ENCODE data around the gene SDHAF4. TPM values are rescaled to one million over a fixed set of nuclear protein-coding genes. Genes with fewer than 3 reads are reported as not detected.

SDHAF4 gene
- total and polyA plus RNA-seq, 8 donors: 2.9 to 10.2 (median 4.3) TPM

DNA sequence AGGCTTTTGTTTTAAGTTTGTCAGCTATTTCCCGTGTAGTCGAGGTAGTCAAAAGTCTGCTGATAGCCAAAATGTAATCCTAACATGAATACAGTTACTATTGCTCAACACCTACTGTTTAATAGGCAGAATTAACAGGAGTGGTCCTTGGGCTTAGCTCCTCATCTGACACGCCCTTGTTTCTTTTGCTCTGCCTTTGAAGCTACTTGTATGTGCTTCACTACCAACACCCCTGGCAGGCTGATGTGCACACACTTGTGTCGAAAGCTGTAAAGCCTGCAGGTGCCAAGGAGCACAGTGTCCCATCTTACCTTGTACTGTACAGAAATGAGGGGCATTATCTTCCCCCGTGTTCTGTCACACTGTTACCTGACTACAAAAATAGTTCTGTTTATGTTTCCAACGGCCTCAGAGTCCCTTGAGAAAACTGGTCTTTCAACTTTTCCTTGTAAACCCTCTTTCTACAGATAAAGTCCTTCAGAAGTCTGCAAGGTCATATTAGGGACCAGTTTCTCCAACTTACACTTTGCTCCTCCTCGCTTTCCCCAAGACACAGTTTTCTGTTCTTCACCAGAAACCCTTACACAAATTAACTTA, 9.3 kb downstream of the SDHAF4 start:
- peaks cover 0 to 4% (median 0%) of the 10 kb centered on the region in 3 donors for H3K36me3 ChIP-seq
- H3K4me1 ChIP-seq: peaks cover 0 to 5% (median 5%) of the 10 kb centered on the region in 3 donors
- 26 to 27% methylated on average over 7 of the region's 7 CpGs for WGBS, 2 donors
- TF ChIP-seq, protein P1, sequence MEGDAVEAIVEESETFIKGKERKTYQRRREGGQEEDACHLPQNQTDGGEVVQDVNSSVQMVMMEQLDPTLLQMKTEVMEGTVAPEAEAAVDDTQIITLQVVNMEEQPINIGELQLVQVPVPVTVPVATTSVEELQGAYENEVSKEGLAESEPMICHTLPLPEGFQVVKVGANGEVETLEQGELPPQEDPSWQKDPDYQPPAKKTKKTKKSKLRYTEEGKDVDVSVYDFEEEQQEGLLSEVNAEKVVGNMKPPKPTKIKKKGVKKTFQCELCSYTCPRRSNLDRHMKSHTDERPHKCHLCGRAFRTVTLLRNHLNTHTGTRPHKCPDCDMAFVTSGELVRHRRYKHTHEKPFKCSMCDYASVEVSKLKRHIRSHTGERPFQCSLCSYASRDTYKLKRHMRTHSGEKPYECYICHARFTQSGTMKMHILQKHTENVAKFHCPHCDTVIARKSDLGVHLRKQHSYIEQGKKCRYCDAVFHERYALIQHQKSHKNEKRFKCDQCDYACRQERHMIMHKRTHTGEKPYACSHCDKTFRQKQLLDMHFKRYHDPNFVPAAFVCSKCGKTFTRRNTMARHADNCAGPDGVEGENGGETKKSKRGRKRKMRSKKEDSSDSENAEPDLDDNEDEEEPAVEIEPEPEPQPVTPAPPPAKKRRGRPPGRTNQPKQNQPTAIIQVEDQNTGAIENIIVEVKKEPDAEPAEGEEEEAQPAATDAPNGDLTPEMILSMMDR (IDR thresholded peaks at IDR 0.05): no peak
- no peak for FAIRE-seq
- intact Hi-C loops (cut with DNase I): no loop called here
- no peak overlapping the region for H3K27ac ChIP-seq
- H3K4me3 ChIP-seq: no peak overlapping the region
- H3K9me3 ChIP-seq: no peaks in the 10 kb centered on the region
- peak in 3 of 4 donors; percentile 43 to 59 (median 49) for ATAC-seq
- no peaks in the 10 kb centered on the region for H3K27me3 ChIP-seq
- no peak for DNase-seq

DNA sequence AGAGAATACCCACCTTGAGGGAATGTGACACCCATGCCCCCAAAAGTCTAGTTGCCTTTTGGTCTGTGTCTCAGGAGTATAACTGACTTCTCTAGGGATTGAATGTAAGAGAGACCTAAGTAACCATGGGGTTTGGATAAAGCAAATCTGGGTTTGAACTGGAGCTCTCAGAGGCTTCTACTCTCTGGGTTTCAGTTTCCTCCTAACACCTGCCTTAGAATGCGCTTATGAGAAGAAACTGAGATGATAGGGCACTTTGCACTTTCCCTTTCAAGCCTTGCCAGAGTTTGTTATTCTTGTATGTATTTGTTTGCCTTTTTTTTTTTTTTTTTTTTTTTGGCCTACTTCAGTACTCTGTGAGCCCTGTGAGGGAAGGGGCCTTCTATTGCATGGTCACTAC, 19.4 kb downstream of the SDHAF4 start:
- no peak for FAIRE-seq
- intact Hi-C loops (cut with DNase I): no loop called here

DNA sequence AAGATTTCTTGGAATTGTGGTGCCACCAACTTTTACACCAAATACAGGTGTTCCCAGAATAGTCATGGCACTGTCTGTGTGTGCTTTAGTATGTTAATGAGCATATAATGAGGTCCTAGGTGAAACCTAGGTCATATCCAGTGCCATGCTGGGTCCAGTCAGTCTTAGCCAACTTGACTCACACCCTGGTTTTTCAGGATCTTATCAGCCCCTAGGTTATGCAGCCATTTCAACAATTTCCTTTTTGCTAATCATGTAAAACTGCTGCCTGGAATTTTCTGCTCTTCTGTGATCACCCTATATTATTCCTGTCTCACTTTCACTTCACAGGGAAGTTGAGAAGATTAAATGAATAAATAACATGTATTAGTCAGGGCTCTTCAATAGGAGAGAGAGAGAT, 23.7 kb downstream of the SDHAF4 start:
- Histone ChIP-seq H3K36me3 (peaks cover 0 to 4% (median 0%) of the 10 kb centered on the region in 3 donors), H3K9me3 (no peaks in the 10 kb centered on the region), H3K27ac (no peak overlapping the region), H3K4me1 (no peaks in the 10 kb centered on the region), H3K4me3 (no peak overlapping the region), H3K27me3 (no peaks in the 10 kb centered on the region)
- no peak for DNase-seq
- ATAC-seq: no peak
- no peak for FAIRE-seq
- intact Hi-C loops (cut with DNase I): no loop called here
- TF ChIP-seq, protein P1 (IDR thresholded peaks at IDR 0.05): no peak

More for the DNA sequence above, 19.4 kb downstream of the SDHAF4 start:
- no peak overlapping the region for H3K4me3 ChIP-seq
- whole genome bisulfite sequencing, 2 donors: 76 to 83% methylated on average over 1 of the region's 1 CpG
- TF ChIP-seq, protein P1 (IDR thresholded peaks at IDR 0.05): no peak
- H3K36me3 ChIP-seq: peaks cover 0 to 9% (median 0%) of the 10 kb centered on the region in 3 donors
- no peaks in the 10 kb centered on the region for H3K27me3 ChIP-seq
- H3K4me1 ChIP-seq: no peaks in the 10 kb centered on the region
- DNase-seq: no peak
- H3K9me3 ChIP-seq: no peaks in the 10 kb centered on the region
- no peak for ATAC-seq
- H3K27ac ChIP-seq: no peak overlapping the region

- no peak for FAIRE-seq
- WGBS, 2 donors: 84 to 87% methylated on average over 5 of the region's 5 CpGs
- intact Hi-C loops (cut with DNase I): no loop called here
- no peak for ATAC-seq
- Histone ChIP-seq H3K4me1 (no peaks in the 10 kb centered on the region), H3K27me3 (no peaks in the 10 kb centered on the region), H3K9me3 (no peaks in the 10 kb centered on the region), H3K27ac (no peak overlapping the region), H3K36me3 (no peaks in the 10 kb centered on the region), H3K4me3 (no peak overlapping the region)
- TF ChIP-seq, protein P1 (IDR thresholded peaks at IDR 0.05): no peak
- no peak for DNase-seq
These were observed 25.8 kb downstream of the SDHAF4 start for GRCh38 chr6:70592391-70593117.

- Histone ChIP-seq H3K9me3 (no peaks in the 10 kb centered on the region), H3K27me3 (no peaks in the 10 kb centered on the region), H3K36me3 (no peaks in the 10 kb centered on the region), H3K4me1 (no peaks in the 10 kb centered on the region), H3K4me3 (no peak overlapping the region), H3K27ac (no peak overlapping the region)
- no peak for FAIRE-seq
- intact Hi-C loops (cut with DNase I): no loop called here
- TF ChIP-seq, protein P1 (IDR thresholded peaks at IDR 0.05): no peak
- no peak for DNase-seq
- 93 to 97% methylated on average over 3 of the region's 3 CpGs for WGBS, 2 donors
- ATAC-seq: no peak
These were observed 26.4 kb downstream of the SDHAF4 start for GRCh38 chr6:70593118-70593486.

Data from pancreas (tissue), 10 donors.